ENCODE data around the gene SPRED3. TPM values are rescaled to one million over a fixed set of nuclear protein-coding genes. Genes with fewer than 3 reads are reported as not detected.
A peak's percentile ranks its signal among the peaks of the same experiment; 100 is the strongest.

The SPRED3 gene
- total RNA-seq, 1 donor from 2014 or later: 0.40 TPM

DNA sequence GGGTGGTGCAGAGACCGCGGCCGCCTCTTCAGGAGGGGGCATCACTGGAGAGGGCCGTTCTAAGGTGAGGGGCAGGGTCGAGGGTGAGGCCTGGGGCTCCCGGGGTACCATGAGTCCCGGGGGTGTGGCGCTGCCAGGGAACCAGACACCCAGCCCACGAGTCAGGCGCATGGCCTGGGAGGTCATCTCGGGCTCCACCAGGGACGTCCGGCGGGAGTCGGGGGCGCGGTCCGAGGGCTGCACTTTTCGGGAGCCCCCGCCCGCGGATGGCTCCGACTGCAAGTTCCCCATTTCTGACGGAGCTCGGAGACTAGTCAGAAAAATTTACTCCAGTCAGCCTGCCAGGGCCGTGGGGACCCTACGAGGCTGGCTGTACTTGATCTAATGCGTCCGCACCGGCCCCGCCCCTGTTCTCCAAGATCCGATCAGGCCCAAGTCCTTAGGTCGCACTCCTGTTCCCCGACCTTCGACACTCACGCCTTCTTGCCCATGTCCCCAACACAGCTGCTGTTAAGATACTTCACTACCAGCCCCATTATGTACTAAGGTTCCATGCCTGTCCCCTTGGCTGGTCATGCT, 1.4 kb upstream of the SPRED3 start:
- peak; percentile 56 for DNase-seq
- peak; percentile 4 for ATAC-seq (ENCODE audit: poor library complexity)
- intact Hi-C loops (cut with DNase I): no loop called here

DNA sequence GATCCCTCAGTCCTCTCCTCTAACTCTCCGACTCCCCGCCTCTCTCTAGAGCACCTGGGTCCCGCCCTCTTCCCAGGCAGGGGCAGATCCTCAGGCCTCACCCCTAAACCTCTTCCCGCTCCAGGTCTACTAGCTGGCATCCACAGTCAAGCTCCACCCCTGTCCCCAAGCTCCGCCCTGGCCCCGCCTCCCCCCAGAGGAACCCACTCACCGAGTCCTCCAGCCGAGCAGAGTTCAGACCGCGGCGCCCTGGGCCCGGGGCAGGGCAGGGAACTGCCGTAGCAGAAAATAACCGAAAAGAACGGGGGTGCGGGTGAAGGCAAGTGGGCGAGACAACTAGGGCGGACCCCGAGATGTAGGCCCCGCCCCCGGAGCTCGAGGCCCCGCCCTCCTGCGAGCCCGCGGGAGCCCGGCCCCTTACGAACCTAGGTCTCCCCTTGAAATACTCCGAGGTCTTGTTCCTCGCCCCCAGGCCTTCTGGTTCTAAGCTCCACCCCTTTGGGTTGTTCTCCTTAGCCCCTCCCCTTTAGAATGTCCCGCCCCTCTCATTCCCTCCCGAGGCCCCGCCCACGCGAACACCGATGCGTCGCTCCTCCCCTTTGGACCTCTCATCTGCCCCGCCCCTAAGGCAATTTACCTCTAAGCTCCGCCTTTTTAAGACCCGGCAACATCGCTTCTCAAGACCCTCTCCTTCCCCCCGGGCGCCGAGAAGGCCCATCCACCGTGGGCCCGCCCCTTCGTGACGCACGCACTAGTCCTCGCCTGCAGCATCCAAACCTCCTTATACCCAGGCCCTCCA, 748 bp upstream of the SPRED3 start, which contains the start of gene GGN:
GGN (minus strand) TSS at position 485 of the 799 bp plus-strand sequence. CDS start 773 bp downstream, outside the sequence.
- ATAC-seq (ENCODE audit: poor library complexity) (peak; percentile 74), DNase-seq (peak; percentile 82)
- intact Hi-C loops (cut with DNase I): no loop called here

DNA sequence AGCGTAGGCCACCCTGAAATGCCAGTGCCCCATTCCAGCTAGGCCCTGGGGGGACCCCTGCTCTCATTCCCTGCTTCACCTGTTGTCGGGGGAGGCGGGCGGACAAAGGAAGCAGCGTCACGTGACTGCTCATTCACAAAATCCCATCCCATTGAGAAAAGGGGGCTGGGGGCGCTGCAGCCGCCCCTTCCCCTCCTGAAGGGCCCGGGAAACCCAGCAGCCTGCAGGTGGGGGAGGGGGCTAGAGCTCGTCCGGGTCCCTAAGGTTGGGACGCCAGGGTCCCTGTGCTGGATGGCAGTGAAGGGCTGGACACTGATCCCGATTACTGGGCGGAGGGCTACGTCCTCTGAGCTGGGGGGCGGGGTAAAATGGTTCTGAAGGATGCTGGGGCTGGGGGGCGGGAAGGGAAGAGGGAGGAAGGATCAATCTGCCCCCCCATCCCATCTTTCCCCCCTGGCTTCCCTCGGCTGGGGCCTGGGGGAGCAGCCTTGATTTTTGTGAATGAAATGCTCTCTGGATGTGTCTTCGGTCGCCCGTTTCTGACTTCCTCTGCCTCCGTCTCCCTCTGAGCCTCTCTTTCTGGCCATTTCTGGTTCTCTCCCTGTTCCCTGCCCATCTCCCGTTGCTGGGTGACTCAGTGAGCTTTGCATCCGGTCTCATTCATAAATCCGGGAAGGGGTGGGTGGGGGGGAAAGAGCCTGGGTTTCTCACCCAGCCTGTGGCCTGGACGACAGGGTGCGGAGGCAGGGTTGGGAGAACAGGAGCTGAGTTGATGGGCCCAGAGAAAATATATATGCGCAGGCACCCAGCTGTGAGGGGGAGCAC, 816 bp downstream of the SPRED3 start:
- intact Hi-C loops (cut with DNase I): no loop called here
- DNase-seq: no peak
- no peak for ATAC-seq (ENCODE audit: poor library complexity)

DNA sequence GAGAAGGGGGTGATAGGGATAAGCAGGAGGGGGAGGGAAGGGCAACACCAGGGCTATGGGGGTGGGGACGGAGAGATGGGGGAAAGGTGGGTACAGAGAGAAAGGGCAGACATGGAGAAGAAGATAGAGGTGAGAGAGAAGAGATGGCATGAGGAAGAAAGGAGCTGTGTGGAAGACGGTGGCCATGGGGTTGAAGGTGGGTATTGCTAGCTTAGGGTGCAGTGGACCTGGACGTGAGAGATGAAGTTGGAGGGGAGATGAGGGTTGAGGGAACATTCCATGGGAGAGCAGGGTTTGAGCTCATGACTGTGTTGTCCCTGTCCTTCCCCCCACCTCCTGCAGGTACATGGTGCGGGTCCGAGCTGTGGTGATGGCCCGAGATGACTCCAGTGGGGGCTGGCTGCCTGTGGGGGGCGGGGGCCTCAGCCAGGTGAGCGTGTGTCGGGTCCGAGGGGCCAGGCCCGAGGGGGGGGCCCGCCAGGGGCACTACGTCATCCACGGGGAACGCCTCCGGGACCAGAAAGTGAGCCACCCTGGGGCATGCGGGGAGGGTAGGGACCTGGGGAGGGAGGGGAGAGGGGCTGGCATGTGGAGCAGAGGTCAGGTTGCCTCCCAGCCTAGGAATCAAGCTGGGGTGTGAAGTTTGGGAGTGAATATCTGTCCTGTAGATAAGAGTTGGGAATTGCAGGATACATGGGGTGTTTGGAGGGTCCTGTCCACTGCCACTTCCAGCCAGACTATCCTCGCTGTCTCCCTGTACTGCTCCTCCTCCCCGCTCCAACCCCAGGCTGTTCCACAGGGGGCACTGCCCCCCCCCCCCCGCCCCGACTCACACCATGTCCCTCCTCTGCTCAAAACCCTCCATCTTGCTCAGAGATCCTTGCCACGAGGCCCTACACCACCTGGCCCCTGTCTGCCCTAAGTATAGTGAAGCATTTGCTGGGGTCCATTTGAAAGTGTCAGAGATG, 1.7 kb downstream of the SPRED3 start:
- ATAC-seq (ENCODE audit: poor library complexity): no peak
- no peak for DNase-seq
- intact Hi-C loops (cut with DNase I): no loop called here

DNA sequence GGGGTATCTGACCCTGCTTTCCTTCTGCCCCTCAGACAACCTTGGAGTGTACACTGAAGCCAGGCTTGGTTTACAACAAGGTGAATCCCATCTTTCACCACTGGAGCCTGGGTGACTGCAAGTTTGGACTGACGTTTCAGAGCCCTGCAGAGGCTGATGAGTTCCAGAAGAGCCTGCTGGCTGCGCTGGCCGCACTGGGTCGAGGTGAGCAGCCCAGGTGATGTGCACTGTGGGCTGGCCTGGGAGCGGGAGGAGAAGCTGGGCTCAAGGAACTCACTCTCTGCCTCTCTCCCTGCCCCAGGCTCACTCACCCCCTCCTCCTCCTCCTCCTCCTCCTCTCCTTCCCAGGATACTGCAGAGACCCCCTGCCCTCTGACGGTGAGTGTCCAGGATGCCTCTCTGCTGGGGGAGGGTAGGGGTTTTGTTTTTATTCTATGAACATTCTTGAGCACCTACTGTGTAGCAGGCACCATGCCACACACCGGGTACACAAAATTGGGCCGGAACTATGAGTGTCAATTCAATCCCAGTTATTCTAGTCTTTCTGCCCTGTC, 3.5 kb downstream of the SPRED3 start:
- intact Hi-C loops (cut with DNase I): no loop called here
- DNase-seq: no peak
- no peak for ATAC-seq (ENCODE audit: poor library complexity)

DNA sequence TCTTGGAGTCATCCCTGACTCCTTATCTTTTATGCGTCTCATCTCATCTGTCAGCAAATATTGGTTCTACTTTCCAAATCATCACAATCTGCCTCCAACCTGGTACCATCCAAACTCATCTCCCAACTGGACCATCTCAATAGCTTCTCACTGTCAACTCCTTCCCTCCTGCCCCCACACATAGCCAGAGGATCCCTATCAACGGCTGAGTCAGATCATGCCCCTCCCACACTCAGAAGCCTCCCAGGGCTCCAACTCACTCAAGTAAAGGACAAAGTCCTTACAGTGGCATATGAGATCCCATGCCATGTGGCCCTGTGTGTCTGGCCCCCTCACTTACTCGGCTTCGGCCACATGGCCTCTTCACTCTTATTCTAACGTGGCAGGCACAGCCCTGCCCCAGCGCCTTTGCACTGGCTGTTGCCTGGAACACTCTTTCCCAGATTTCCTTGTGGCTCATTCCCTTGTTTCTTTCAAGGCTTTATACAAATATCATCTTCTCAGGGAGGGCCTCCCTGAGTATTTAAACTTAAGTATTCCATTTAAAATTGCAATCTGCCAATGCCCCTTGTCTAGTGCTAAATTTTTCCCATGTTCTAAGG, 4.3 kb downstream of the SPRED3 start:
- no peak for ATAC-seq (ENCODE audit: poor library complexity)
- intact Hi-C loops (cut with DNase I): no loop called here
- DNase-seq: no peak

DNA sequence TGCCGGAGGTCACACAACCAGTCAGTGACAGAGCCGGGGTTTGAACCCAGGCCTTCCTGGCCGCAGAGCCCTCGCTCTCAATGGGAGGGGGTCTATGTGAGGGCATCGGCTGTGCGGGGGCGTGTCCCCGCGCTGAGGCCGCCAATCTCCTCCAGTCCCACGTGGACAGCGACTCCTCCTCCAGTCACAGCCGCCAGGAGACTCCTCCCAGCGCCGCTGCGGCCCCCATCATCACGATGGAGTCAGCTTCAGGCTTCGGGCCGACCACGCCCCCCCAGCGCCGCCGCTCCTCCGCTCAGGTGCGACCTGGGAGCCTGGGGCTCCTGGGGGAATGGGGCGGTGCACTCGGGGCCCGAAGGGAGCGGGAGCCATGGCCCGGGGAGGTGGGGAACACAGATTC, 6.0 kb downstream of the SPRED3 start:
- no peak for DNase-seq
- ATAC-seq (ENCODE audit: poor library complexity): no peak
- intact Hi-C loops (cut with DNase I): no loop called here

DNA sequence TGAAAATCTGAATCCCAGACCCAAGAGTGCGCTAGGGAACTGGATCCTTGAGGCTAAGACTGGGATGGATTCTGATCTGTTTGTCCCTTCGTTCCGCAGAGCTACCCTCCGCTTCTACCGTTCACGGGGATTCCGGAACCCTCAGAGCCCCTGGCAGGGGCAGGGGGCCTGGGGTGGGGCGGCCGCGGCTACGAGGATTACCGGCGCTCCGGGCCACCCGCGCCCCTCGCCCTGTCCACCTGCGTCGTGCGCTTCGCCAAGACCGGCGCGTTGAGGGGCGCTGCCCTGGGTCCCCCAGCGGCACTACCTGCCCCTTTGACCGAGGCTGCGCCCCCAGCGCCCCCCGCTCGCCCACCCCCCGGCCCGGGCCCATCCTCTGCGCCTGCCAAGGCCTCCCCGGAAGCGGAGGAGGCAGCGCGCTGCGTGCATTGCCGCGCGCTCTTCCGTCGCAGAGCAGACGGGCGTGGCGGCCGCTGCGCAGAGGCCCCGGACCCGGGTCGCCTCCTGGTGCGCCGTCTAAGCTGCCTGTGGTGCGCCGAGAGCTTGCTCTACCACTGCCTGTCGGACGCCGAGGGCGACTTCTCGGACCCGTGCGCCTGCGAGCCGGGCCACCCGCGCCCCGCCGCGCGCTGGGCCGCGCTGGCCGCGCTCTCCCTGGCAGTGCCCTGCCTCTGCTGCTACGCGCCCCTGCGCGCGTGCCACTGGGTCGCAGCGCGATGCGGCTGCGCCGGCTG, 7.1 kb downstream of the SPRED3 start:
- ATAC-seq (ENCODE audit: poor library complexity): no peak
- intact Hi-C loops (cut with DNase I): no loop called here
- DNase-seq: no peak

DNA sequence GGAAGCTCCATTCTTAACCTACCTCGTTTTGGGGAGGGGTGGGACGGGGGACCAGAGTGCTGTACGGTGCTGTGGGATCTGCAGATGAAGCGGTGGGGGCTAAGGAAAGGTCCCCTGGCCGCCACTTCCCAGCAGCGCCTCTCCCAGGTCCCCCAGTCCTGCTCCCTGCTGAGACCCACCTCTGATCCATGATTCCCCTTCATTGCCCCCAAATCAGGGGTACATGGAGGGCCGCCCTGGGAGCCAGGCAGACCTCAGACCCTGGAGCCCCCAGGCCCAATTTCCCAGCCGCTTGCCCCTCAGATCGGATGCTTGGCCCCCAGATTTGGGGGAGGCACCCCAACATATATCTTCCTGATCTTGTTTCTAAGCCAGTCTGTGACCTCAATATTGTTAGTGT, 10.6 kb downstream of the SPRED3 start:
- DNase-seq: no peak
- intact Hi-C loops (cut with DNase I): no loop called here
- ATAC-seq (ENCODE audit: poor library complexity): no peak

DNA sequence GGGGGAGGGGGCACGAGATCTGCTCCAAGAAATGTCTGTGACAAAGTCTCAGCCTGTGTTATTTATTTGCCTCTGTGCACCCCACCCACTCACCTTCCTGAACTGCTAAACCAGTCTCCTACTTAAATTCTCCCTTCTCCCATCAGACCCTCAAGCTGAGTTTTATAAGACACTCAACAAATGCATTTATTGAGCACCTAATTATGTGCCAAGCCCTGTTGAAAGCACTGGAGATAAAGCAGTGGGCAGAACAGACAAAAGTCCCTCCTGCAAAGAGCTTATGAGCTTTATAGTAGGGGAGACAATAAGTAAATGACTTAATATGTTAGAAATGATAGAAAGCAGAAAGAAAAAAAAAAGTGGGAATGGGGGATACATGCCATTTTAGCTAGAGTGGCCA, 11.0 kb downstream of the SPRED3 start:
- no peak for DNase-seq
- no peak for ATAC-seq (ENCODE audit: poor library complexity)
- intact Hi-C loops (cut with DNase I): no loop called here

DNA sequence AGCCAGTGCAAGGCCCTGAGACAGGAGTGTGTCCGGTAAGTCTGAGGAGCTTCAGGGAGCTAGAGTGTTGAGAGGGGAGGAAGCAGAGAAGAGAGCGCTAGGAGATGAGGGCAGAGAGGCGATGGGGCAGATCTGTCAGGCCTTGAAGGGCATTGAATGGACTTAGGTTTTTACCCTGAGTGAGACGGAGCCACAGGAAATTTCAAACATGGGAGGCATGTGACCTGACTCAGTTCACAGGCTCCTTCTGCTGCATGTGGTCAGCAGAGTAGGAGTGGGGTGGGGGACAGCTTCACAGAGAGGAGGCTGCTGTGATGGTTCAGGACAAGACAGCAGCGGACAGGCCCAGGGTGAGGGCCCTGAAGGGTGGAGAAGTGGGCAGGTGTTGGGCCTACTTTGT, 11.9 kb downstream of the SPRED3 start:
- ATAC-seq (ENCODE audit: poor library complexity) (no peak), DNase-seq (no peak)
- intact Hi-C loops (cut with DNase I): loop anchor here (5.0 to 10.0 kb wide), 2 partner anchors 232 to 524 kb away; no protein-coding TSS in a partner anchor

DNA sequence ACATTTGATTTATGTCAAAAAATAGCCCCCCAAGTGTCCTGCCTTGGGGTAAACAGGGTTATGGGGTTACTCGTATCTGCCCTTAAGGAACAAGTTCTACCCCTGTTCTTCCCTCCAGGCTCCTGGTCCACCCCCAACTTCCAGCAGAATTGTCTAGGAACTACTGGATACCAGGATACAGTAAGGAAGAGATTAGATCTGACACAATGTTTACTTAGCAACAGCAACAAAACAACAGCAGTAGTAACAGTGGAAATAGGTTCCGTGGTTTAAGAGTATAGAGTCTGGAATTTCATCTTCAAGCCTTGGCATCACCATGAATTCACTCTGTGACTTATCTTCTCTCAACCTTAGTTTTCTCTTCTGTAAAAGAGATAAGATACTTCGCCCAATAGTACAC, 12.7 kb downstream of the SPRED3 start:
- DNase-seq: no peak
- no peak for ATAC-seq (ENCODE audit: poor library complexity)
- intact Hi-C loops (cut with DNase I): loop anchor here (5.0 to 10.0 kb wide), 2 partner anchors 231 to 524 kb away; no protein-coding TSS in a partner anchor

DNA sequence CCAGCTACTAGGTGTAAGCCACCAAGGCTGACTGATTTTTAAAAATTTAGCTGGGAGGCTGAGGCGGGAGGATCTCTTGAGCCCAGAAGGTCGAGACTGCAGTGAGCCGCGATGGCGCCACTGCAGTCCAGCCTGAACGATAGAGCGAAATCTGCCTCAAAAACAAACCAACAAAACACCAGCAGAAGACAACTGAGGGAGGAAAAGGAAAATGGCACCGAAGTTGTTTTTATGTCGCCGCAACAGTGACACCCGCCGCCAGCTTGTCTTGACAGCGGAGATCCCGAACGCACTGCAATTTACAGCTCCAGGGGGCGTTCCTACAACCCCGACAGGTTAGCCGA, 14.1 kb downstream of the SPRED3 start:
- ATAC-seq (ENCODE audit: poor library complexity): no peak

DNA sequence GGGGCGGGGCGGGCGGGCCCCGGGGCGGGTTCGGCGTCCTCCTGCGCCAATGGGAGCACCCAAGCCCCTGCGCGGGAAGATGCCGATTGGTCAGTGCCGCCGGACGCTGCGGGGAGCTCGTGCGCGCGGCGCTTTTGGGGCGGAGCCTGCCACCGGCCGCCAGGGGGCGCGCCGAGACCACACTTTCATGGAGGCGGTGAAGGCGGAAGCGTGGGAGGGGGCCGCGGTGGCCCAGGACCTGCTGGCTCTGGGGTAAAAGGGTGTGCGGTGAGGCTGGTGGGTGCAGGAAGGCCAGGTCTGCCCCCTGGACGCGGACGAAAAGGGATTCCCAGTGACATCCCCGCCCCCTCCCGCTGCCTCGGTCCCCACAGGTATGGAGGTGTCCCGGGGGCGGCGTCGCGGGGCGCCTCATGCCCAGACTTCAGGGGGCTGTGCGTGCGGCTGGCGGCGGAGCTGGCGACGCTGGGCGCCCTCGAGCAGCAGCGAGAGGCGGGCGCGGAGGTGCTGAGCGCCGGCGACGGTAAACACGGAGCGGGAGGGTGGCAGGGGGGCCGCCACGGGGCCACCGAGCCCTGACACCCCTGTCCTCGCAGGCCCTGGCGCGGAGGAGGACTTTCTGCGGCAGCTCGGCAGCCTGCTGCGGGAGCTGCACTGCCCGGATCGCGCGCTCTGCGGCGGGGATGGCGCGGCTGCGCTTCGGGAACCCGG, 14.6 kb downstream of the SPRED3 start, which contains the start of gene FAM98C:
FAM98C (plus strand) TSS at position 127 of the 708 bp plus-strand sequence; CDS start at position 188, 61 bp downstream.
- ATAC-seq (ENCODE audit: poor library complexity) (peak; percentile 99), DNase-seq (peak; percentile 98)
- intact Hi-C loops (cut with DNase I): loop anchor here (5.0 to 10.0 kb wide), 2 partner anchors 229 to 522 kb away; no protein-coding TSS in a partner anchor

More for the DNA sequence above, 14.1 kb downstream of the SPRED3 start:
- intact Hi-C loops (cut with DNase I): loop anchor here (5.0 to 10.0 kb wide), 2 partner anchors 230 to 522 kb away; no protein-coding TSS in a partner anchor
- no peak for DNase-seq

DNA sequence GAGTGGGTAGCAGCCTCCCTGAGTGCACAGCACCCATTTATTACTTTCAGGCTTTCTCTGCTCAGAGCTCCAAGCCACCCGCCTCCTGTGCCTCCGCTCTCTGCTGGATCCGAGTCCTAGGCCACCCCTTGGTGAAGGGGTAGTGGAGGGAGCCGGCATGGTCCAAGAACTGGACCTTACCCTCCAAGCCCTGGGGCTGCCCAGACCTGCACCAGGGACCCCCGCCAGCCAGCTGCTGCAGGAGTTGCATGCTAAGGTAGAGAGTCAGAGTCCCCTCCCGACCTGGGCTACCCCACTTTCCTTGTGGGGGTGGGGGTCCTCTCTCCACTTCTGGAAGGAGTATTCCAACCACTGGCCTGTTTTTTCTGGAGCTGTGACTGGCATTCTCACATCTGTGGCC, 16.4 kb downstream of the SPRED3 start:
- no peak for ATAC-seq (ENCODE audit: poor library complexity)
- intact Hi-C loops (cut with DNase I): loop anchor here (5.0 to 10.0 kb wide), 2 partner anchors 227 to 520 kb away; no protein-coding TSS in a partner anchor
- DNase-seq: no peak

DNA sequence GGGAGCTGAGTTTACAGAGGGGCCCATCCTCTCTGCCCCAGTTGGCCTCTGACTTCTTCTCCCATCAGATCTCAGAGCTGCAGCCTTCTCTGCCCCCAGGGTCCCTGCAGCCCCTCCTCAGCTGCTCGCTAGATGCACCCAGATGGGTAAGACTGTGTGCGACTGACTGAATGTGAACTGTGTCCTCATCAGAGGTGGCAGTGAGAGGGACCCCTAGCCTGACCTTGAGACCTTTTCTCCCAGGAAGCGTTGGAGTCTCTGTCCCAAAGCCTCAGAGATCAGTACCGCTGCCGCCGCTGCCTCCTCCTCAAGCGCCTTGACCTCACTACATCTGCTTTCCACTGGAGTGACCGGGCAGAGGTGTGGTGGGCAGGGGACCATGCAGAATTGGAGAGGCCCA, 16.8 kb downstream of the SPRED3 start:
- no peak for ATAC-seq (ENCODE audit: poor library complexity)
- intact Hi-C loops (cut with DNase I): loop anchor here (10.0 kb wide), 1 partner anchor 520 kb away; no protein-coding TSS in a partner anchor
- DNase-seq: no peak
